Heart left ventricle (tissue), 13 donors: Measurements from ENCODE around the gene PLEKHM3.

Experiments used
- POLR2A ChIP-seq, 2 donors: fragments of 450-650 bp; IDR thresholded peaks; one replicate each; pipeline ENCODE4 v1.6.1; 2017; ENCODE audit warnings: antibody characterized with exemption in 2 of 2, mild to moderate bottlenecking in 2 of 2, moderate library complexity in 2 of 2
- TF ChIP-seq, protein P1 (sequence below), 12 donors: fragments of 200-600 bp; sonication (generic) in 4 of 12; IDR thresholded peaks; one replicate each; pipeline versions ENCODE4 v1.5.0 to v1.8.0; 2018 to 2022; ENCODE audit warnings: antibody characterized with exemption in 12 of 12, mild to moderate bottlenecking in 5 of 12
- donor health status: ischemic (EF 13 %, LVEDD 7.1; RV severe dilation, severe dysfunction).
- donor health status: DM: no; HTN: yes; CAD: no.
- donor health status: DM: no; HTN: no; CAD: no.
- donor health status: ischemic (EF 25% LVEDD 6.9; RV normal size, moderate dysfunction).
- donor health status: ischemic (EF 25% LVEDD 5.7; RV mildly dilated, moderate dysfunction).
- donor health status: ischemic (EF 35%, LVEDD 5.7; RV mildly dilated, moderate dysfunction).
- donor health status: nonischemic (EF 11% LVEDD 7.7; RV severe dilation, severe dysfunction).
- donor health status: DM: yes; HTN: yes; CAD: no.
- donor health status: PGD.
- donor health status: ischemic (EF 29% LVEDD 5.4; RV normal size, mild dysfunction).
- donor health status: nonischemic (EF 23%, LVEDD 6.1; RV moderate dilation, normal function).

DNA sequence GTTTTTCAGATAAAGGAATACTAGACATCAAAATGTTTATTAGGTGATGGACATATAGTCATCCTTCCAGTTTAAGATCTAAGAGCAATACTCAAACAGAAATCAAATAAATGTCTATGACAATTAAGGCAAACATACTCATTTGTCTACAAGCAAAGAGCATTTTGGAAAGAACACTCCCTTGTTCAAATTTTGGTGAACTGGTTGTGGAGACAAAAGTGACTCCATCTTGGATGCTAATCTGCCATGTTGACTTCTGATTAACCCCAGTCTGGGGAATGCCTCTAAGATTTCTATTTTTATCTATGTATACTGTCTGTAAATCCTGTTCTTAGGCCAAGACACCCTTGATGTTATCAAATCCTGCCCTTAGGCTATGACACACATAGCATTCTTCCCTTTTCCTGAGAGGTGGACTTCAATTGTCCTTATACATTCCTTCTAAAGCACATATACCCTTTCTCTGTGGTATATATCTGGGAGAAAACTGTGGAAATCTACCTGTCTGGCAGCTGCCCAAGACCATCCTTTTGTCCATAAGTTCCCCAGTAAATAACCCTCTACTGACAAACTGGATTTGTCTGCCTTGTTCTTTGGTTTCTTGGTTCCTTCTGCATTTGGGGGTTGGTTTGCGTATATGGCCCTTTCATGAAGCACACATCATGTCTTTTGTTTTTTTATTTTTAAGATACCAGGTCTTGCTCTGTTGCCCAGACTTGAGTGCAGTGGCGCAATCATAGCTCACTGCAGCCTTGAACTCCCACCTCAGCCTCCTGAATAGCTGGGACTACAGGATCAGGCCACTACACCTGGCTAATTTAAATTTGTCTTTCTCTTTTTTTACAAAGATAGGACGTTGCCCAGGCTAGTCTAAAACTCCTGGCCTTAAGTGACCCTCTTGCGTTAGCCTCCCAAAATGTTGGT lies 12.5 kb upstream of the PLEKHM3 start:
- TF ChIP-seq, protein P1, sequence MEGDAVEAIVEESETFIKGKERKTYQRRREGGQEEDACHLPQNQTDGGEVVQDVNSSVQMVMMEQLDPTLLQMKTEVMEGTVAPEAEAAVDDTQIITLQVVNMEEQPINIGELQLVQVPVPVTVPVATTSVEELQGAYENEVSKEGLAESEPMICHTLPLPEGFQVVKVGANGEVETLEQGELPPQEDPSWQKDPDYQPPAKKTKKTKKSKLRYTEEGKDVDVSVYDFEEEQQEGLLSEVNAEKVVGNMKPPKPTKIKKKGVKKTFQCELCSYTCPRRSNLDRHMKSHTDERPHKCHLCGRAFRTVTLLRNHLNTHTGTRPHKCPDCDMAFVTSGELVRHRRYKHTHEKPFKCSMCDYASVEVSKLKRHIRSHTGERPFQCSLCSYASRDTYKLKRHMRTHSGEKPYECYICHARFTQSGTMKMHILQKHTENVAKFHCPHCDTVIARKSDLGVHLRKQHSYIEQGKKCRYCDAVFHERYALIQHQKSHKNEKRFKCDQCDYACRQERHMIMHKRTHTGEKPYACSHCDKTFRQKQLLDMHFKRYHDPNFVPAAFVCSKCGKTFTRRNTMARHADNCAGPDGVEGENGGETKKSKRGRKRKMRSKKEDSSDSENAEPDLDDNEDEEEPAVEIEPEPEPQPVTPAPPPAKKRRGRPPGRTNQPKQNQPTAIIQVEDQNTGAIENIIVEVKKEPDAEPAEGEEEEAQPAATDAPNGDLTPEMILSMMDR (IDR thresholded peaks at IDR 0.05), result no peak
- TF ChIP-seq POLR2A (IDR thresholded peaks at IDR 0.05), result no peak
